Vagina (tissue), 2 donors: Measurements from ENCODE around the gene RPF1. TPM values are rescaled to one million over a fixed set of nuclear protein-coding genes. Genes with fewer than 3 reads are reported as not detected.

ENCODE experiments used
- DNase-seq, 2 donors: peaks; one replicate each; pipeline ENCODE4 v3.0.0-alpha.2; 2017; ENCODE audit errors: extremely low spot score in 2 of 2
- H3K27ac ChIP-seq: fragments of 200-600 bp; sonication (generic); one replicate; pipeline ENCODE4 v1.5.1; 2019
- H3K27me3 ChIP-seq: fragments of 200-600 bp; sonication (generic); one replicate; pipeline ENCODE4 v1.5.1; 2019
- H3K36me3 ChIP-seq, 2 donors: fragments of 200-600 bp; sonication (generic); one replicate each; pipeline ENCODE4 v1.5.1; 2017 to 2019
- H3K4me1 ChIP-seq: fragments of 200-600 bp; sonication (generic); one replicate; pipeline ENCODE4 v1.5.1; 2019
- H3K4me3 ChIP-seq, 2 donors: fragments of 200-600 bp; sonication (generic); 1 replicate in 1 of 2; 2 replicates in 1 of 2; pipeline ENCODE4 v1.5.1; 2016 to 2019
- H3K9me3 ChIP-seq: fragments of 200-600 bp; sonication (generic); one replicate; pipeline ENCODE4 v1.5.1; 2019
- CTCF ChIP-seq, 3 experiments: fragments of 450-650 bp in 2 of 3; fragments of 200-600 bp in 1 of 3; sonication (generic) in 1 of 3; IDR thresholded peaks; one replicate each; pipeline ENCODE4 v1.5.1; 2017 to 2019; ENCODE audit warnings: antibody characterized with exemption in 3 of 3, mild to moderate bottlenecking in 2 of 3, moderate library complexity in 2 of 3
- POLR2A ChIP-seq, 2 donors: fragments of 450-650 bp; IDR thresholded peaks; one replicate each; pipeline ENCODE4 v1.6.1; 2017; ENCODE audit warnings: antibody characterized with exemption in 2 of 2, mild to moderate bottlenecking in 2 of 2, moderate library complexity in 2 of 2
- POLR2AphosphoS5 ChIP-seq, 2 donors: sonication (generic); formaldehyde crosslinking; IDR thresholded peaks; one replicate each; pipeline ENCODE4 v1.9.0; 2017; ENCODE audit warnings: antibody characterized with exemption in 2 of 2, mild to moderate bottlenecking in 2 of 2, low read depth in 1 of 2; ENCODE audit not compliant: insufficient read depth in 1 of 2
- intact Hi-C: fragments of 100-400 bp; cut with DNase I; formaldehyde crosslinking; loops from one replicate; pipeline ENCODE4 v1.15.1; 2023
- total RNA-seq: library from RNA; depleted of rRNA; stranded (reverse); fragments of >200 nt; gene quantifications from one replicate; pipeline ENCODE4 v1.2.3, GENCODE V29; 2016

The RPF1 gene
- 23.8 TPM for total RNA-seq

- Histone ChIP-seq H3K4me1 (peaks cover 33% of the 10 kb centered on the region), H3K9me3 (no peaks in the 10 kb centered on the region), H3K27ac (peak within 1 kb of the TSS; percentile 77), H3K27me3 (no peaks in the 10 kb centered on the region), H3K4me3 (peak within 1 kb of the TSS; percentile 57 to 75), H3K36me3 (peaks cover 0 to 13% of the 10 kb centered on the region in 2 donors)
- intact Hi-C loops, result no loop called here
- TF ChIP-seq POLR2A (IDR thresholded peaks at IDR 0.05) (peak in 1 of 2 donors; percentile 38), CTCF (IDR thresholded peaks at IDR 0.05) (no peak), POLR2AphosphoS5 (IDR thresholded peaks at IDR 0.05; ENCODE audit: insufficient read depth in 1 of 2, low read depth in 1 of 2) (peak; percentile 82 to 93)
- DNase-seq, result no peak
Measured at GRCh38 chr1:84478876-84479868, at the start of gene RPF1. Gene RPF1, plus strand, starts transcription at chr1:84479266. Its CDS starts 16 bp downstream, at chr1:84479282.

DNA sequence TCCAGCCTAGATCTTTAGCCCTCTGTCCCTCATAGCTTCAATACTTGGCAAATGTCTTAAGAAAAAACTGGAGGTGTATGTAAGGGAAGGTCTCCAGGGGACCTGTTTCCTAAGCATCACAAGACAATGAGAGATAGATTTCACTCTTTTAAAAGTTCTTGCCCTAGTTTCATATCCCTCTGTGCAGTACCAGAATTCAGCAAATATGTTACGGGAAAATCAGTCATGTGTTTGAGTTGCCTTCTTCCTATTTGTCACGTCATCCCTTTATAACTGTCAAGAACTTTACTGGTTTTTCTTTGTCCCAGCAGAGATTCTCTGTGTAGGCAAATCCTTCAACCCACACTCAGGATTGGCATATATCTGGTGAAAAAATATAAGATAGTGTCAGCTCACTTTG, 48.5 kb upstream of the RPF1 start:
- intact Hi-C loops, result loop anchor here (5.0 to 10.0 kb wide), 2 partner anchors 324 to 498 kb away; no protein-coding TSS in a partner anchor
- Histone ChIP-seq H3K9me3 (no peaks in the 10 kb centered on the region), H3K27ac (no peak overlapping the region), H3K36me3 (no peaks in the 10 kb centered on the region), H3K27me3 (no peaks in the 10 kb centered on the region), H3K4me1 (no peaks in the 10 kb centered on the region), H3K4me3 (no peak overlapping the region)
- no peak for DNase-seq
- TF ChIP-seq POLR2A (IDR thresholded peaks at IDR 0.05) (no peak), CTCF (IDR thresholded peaks at IDR 0.05) (no peak)

- no peaks in the 10 kb centered on the region for H3K9me3 ChIP-seq
- TF ChIP-seq POLR2A (IDR thresholded peaks at IDR 0.05) (no peak), CTCF (IDR thresholded peaks at IDR 0.05) (peak; percentile 72 to 82 (median 77))
- no peaks in the 10 kb centered on the region for H3K4me1 ChIP-seq
- H3K27me3 ChIP-seq, result no peaks in the 10 kb centered on the region
- intact Hi-C loops, result loop anchor here (5.0 to 10.0 kb wide), 2 partner anchors 321 to 501 kb away; no protein-coding TSS in a partner anchor
- DNase-seq, result no peak
- H3K36me3 ChIP-seq, result no peaks in the 10 kb centered on the region
- no peak overlapping the region for H3K27ac ChIP-seq
- H3K4me3 ChIP-seq, result peak overlapping the region in 1 of 2 donors; percentile 17
Measured at GRCh38 chr1:84433258-84434080, 45.6 kb upstream of the RPF1 start.

GRCh38 chr1:84434081-84434769, 44.8 kb upstream of the RPF1 start:
- TF ChIP-seq POLR2AphosphoS5 (IDR thresholded peaks at IDR 0.05; ENCODE audit: insufficient read depth in 1 of 2, low read depth in 1 of 2), result no peak
- TF ChIP-seq POLR2A (IDR thresholded peaks at IDR 0.05), result no peak
- TF ChIP-seq CTCF (IDR thresholded peaks at IDR 0.05), result no peak
- Histone ChIP-seq H3K27me3 (no peaks in the 10 kb centered on the region), H3K36me3 (no peaks in the 10 kb centered on the region), H3K4me3 (no peak overlapping the region), H3K4me1 (no peaks in the 10 kb centered on the region), H3K9me3 (no peaks in the 10 kb centered on the region), H3K27ac (no peak overlapping the region)
- intact Hi-C loops, result loop anchor here (5.0 to 10.0 kb wide), 2 partner anchors 321 to 502 kb away; no protein-coding TSS in a partner anchor
- no peak for DNase-seq
